SK-N-SH treated with all-trans-retinoic acid at 6 μM for 48 hours (cell line): ENCODE data around the gene GEMIN8.
A peak's percentile ranks its signal among the peaks of the same experiment; 100 is the strongest.

Experiments used
- ATAC-seq: fragments of 200-7000 bp; cut with Tn5 transposase; 3 replicates; pipeline ENCODE4 v1.9.1; 2020; ENCODE audit warnings: mild to moderate bottlenecking, moderate library complexity
- ARNTL ChIP-seq: fragments of 450-650 bp; formaldehyde crosslinking; IDR thresholded peaks from 2 replicates; pipeline ENCODE4 v1.5.0; 2020; ENCODE audit warnings: low read depth, mild to moderate bottlenecking, moderate library complexity, borderline replicate concordance
- BACH2 ChIP-seq: fragments of 250-450 bp; sonication (Bioruptor Pico); IDR thresholded peaks from 2 replicates; pipeline ENCODE4 v1.9.0; 2021; ENCODE audit warnings: mild to moderate bottlenecking, borderline replicate concordance
- CSDC2 ChIP-seq: fragments of 250-450 bp; sonication (Bioruptor Pico); IDR thresholded peaks from 2 replicates; pipeline ENCODE4 v1.5.0; 2020; ENCODE audit warnings: mild to moderate bottlenecking, moderate library complexity
- ESRRG ChIP-seq: fragments of 250-450 bp; sonication (Bioruptor Pico); IDR thresholded peaks from 2 replicates; pipeline ENCODE4 v1.6.1; 2021; ENCODE audit warnings: mild to moderate bottlenecking
- GLIS3 ChIP-seq: fragments of 250-450 bp; sonication (Bioruptor Pico); IDR thresholded peaks from 2 replicates; pipeline ENCODE4 v1.5.0; 2020; ENCODE audit warnings: mild to moderate bottlenecking, moderate library complexity
- ISL1 ChIP-seq: fragments of 250-450 bp; sonication (Bioruptor Pico); IDR thresholded peaks from 2 replicates; pipeline ENCODE4 v2.1.2; 2022; ENCODE audit warnings: mild to moderate bottlenecking, moderate library complexity
- OSR1 ChIP-seq: fragments of 250-450 bp; sonication (Bioruptor Pico); IDR thresholded peaks from 2 replicates; pipeline ENCODE4 v1.8.0; 2022; ENCODE audit warnings: moderate library complexity, mild to moderate bottlenecking, inconsistent platforms
- PPARA ChIP-seq: fragments of 250-450 bp; sonication (Bioruptor Pico); IDR thresholded peaks from 2 replicates; pipeline ENCODE4 v1.5.0; 2020; ENCODE audit warnings: mild to moderate bottlenecking, borderline replicate concordance
- RARB ChIP-seq: fragments of 250-450 bp; sonication (Bioruptor Pico); IDR thresholded peaks from 2 replicates; pipeline ENCODE4 v1.8.0; 2021; ENCODE audit warnings: mild to moderate bottlenecking, moderate library complexity
- SNAI2 ChIP-seq: fragments of 250-450 bp; sonication (Bioruptor Pico); IDR thresholded peaks from 2 replicates; pipeline ENCODE4 v1.5.0; 2020; ENCODE audit warnings: mild to moderate bottlenecking, moderate library complexity
- TCF4 ChIP-seq: fragments of 250-450 bp; sonication (Bioruptor Pico); IDR thresholded peaks from 2 replicates; pipeline ENCODE4 v1.8.0; 2021; ENCODE audit warnings: mild to moderate bottlenecking, moderate library complexity, borderline replicate concordance
- ZC3H10 ChIP-seq: fragments of 250-450 bp; sonication (Bioruptor Pico); IDR thresholded peaks from 2 replicates; pipeline ENCODE4 v1.5.1; 2021; ENCODE audit warnings: mild to moderate bottlenecking, moderate library complexity
- ZFP3 ChIP-seq: fragments of 250-450 bp; sonication (Bioruptor Pico); IDR thresholded peaks from 2 replicates; pipeline ENCODE4 v1.5.0; 2020; ENCODE audit warnings: mild to moderate bottlenecking, moderate library complexity
- ZFP30 ChIP-seq: fragments of 450-650 bp; formaldehyde crosslinking; IDR thresholded peaks from 2 replicates; pipeline ENCODE4 v1.5.0; 2022; ENCODE audit warnings: mild to moderate bottlenecking, moderate library complexity
- ZNF565 ChIP-seq: fragments of 450-650 bp; formaldehyde crosslinking; conservative IDR thresholded peaks from 2 replicates; pipeline ENCODE4 v1.5.0; 2020; ENCODE audit warnings: low read depth, mild to moderate bottlenecking, moderate library complexity
- ZNF70 ChIP-seq: fragments of 450-650 bp; formaldehyde crosslinking; IDR thresholded peaks from 2 replicates; pipeline ENCODE4 v1.5.0; 2020; ENCODE audit warnings: mild to moderate bottlenecking, moderate library complexity
- TF ChIP-seq, protein P1 (sequence below): fragments of 250-450 bp; sonication (Bioruptor Pico); IDR thresholded peaks from 2 replicates; pipeline ENCODE4 v1.5.0; 2020; ENCODE audit warnings: mild to moderate bottlenecking, moderate library complexity
- TF ChIP-seq, protein P2 (sequence below): fragments of 250-450 bp; sonication (Bioruptor Pico); IDR thresholded peaks from 2 replicates; pipeline ENCODE4 v1.5.1; 2021; ENCODE audit warnings: mild to moderate bottlenecking, moderate library complexity
- TF ChIP-seq, protein P3 (sequence below): fragments of 250-450 bp; sonication (Bioruptor Pico); IDR thresholded peaks from 2 replicates; pipeline ENCODE4 v1.8.0; 2021; ENCODE audit warnings: low read depth, mild to moderate bottlenecking, moderate library complexity, borderline replicate concordance
- TF ChIP-seq, protein P4 (sequence below): fragments of 250-450 bp; sonication (Bioruptor Pico); IDR thresholded peaks from 2 replicates; pipeline ENCODE4 v1.8.0; 2020; ENCODE audit warnings: mild to moderate bottlenecking, moderate library complexity, borderline replicate concordance

Gene GEMIN8

DNA sequence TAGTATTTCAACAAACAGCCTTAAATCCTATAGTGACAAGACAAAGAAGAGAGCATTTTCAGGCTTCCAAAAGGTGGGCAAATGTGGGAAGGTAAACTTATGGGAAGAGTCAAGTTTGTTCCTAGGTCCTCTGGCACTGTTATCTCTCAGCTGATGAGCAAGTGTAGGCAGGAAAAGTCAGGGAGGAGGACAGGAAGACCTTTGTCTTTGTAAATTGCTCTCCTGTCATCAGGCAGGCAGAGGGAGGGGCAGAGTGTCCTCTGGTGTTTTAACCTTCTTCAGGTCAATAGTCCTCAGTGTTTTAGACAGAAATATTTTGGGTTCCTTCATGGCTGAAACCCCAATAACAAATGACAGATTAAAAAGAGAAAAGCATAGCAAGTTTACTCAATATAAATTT is 13.5 kb upstream of the GEMIN8 start:
- no peak for ATAC-seq
- TF ChIP-seq OSR1 (CRISPR knock-in tag) (no peak), GLIS3 (no peak)
- TF ChIP-seq, all 23 proteins: peak for 0

DNA sequence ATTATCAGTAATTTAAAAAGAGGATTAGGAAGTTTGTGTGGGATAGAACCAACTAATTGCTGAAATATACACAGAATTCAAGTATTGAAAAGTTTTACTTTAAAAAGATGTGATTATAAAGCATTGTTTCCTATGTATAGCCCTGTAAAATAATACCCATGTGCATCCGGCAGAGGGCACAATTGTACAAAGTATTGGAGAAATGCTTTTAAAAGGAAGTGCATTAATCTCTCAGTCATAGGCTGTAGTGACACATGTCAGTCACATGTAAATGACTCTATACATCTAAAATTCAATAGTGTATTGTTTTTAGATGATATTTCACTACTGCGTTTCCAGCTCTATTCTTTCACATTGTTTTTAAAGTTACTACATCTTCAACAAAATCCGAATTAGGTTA is 9.7 kb upstream of the GEMIN8 start:
- peak; percentile 88 for ATAC-seq
- TF ChIP-seq ISL1 (CRISPR knock-in tag) = no peak
- TF ChIP-seq, protein P1, sequence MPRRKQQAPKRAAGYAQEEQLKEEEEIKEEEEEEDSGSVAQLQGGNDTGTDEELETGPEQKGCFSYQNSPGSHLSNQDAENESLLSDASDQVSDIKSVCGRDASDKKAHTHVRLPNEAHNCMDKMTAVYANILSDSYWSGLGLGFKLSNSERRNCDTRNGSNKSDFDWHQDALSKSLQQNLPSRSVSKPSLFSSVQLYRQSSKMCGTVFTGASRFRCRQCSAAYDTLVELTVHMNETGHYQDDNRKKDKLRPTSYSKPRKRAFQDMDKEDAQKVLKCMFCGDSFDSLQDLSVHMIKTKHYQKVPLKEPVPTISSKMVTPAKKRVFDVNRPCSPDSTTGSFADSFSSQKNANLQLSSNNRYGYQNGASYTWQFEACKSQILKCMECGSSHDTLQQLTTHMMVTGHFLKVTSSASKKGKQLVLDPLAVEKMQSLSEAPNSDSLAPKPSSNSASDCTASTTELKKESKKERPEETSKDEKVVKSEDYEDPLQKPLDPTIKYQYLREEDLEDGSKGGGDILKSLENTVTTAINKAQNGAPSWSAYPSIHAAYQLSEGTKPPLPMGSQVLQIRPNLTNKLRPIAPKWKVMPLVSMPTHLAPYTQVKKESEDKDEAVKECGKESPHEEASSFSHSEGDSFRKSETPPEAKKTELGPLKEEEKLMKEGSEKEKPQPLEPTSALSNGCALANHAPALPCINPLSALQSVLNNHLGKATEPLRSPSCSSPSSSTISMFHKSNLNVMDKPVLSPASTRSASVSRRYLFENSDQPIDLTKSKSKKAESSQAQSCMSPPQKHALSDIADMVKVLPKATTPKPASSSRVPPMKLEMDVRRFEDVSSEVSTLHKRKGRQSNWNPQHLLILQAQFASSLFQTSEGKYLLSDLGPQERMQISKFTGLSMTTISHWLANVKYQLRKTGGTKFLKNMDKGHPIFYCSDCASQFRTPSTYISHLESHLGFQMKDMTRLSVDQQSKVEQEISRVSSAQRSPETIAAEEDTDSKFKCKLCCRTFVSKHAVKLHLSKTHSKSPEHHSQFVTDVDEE (CRISPR knock-in tag) = peak; percentile 61; the same call in 1 of the 2 replicates
- TF ChIP-seq, protein P2, sequence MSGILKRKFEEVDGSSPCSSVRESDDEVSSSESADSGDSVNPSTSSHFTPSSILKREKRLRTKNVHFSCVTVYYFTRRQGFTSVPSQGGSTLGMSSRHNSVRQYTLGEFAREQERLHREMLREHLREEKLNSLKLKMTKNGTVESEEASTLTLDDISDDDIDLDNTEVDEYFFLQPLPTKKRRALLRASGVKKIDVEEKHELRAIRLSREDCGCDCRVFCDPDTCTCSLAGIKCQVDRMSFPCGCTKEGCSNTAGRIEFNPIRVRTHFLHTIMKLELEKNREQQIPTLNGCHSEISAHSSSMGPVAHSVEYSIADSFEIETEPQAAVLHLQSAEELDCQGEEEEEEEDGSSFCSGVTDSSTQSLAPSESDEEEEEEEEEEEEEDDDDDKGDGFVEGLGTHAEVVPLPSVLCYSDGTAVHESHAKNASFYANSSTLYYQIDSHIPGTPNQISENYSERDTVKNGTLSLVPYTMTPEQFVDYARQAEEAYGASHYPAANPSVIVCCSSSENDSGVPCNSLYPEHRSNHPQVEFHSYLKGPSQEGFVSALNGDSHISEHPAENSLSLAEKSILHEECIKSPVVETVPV (CRISPR knock-in tag) = no peak

DNA sequence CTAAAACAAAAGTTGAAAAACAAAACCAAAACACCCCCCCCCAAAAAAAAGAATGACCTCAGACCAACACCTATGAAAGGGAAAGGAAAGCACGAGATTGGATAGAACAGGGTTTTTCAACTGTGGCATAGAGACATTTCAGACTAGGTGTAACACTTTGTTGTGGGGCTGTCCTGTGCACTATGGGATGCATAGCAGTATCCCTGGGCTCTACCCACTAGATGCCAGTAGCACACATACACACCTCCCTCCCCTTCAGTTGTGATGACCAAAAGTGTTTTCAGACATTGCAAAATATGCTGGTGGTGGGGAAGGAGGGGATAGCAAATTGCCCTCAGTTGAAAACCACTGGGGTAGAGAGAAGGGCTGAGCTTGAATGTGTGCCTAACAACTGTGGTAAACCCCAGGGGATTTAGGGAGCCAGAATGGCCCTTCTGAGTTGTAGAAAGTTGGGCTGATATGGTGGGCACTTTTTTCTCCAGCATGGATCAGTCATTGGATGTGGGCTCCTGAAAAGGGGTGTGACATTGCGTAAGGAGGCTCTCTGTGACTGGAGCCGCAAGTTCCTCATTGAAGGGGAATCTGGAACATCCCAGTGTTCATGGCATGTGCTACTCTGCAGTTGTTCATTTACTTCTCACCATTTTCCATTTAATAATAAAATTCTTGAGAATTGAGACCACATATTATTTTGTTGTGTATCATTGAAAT is 8.8 kb upstream of the GEMIN8 start:
- no peak for ATAC-seq

More for the DNA sequence above, 8.8 kb upstream of the GEMIN8 start:
- TF ChIP-seq, protein P2 (CRISPR knock-in tag) = no peak
- TF ChIP-seq OSR1 (CRISPR knock-in tag) (no peak), ARNTL (no peak), RARB (CRISPR knock-in tag) (no peak), PPARA (CRISPR knock-in tag) (no peak), ISL1 (CRISPR knock-in tag) (no peak), ZFP3 (CRISPR knock-in tag) (no peak), BACH2 (CRISPR knock-in tag) (no peak), GLIS3 (no peak), ZC3H10 (CRISPR knock-in tag) (no peak), CSDC2 (CRISPR knock-in tag) (no peak), ZNF70 (CRISPR knock-in tag) (no peak), ZNF565 (no peak), TCF4 (CRISPR knock-in tag) (no peak), ESRRG (CRISPR knock-in tag) (no peak), ZFP30 (CRISPR knock-in tag) (no peak), SNAI2 (no peak)
- TF ChIP-seq, protein P3, sequence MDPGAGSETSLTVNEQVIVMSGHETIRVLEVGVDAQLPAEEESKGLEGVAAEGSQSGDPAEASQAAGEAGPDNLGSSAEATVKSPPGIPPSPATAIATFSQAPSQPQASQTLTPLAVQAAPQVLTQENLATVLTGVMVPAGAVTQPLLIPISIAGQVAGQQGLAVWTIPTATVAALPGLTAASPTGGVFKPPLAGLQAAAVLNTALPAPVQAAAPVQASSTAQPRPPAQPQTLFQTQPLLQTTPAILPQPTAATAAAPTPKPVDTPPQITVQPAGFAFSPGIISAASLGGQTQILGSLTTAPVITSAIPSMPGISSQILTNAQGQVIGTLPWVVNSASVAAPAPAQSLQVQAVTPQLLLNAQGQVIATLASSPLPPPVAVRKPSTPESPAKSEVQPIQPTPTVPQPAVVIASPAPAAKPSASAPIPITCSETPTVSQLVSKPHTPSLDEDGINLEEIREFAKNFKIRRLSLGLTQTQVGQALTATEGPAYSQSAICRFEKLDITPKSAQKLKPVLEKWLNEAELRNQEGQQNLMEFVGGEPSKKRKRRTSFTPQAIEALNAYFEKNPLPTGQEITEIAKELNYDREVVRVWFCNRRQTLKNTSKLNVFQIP (CRISPR knock-in tag) = no peak
- TF ChIP-seq, protein P1 (CRISPR knock-in tag) = no peak
- TF ChIP-seq, protein P4, sequence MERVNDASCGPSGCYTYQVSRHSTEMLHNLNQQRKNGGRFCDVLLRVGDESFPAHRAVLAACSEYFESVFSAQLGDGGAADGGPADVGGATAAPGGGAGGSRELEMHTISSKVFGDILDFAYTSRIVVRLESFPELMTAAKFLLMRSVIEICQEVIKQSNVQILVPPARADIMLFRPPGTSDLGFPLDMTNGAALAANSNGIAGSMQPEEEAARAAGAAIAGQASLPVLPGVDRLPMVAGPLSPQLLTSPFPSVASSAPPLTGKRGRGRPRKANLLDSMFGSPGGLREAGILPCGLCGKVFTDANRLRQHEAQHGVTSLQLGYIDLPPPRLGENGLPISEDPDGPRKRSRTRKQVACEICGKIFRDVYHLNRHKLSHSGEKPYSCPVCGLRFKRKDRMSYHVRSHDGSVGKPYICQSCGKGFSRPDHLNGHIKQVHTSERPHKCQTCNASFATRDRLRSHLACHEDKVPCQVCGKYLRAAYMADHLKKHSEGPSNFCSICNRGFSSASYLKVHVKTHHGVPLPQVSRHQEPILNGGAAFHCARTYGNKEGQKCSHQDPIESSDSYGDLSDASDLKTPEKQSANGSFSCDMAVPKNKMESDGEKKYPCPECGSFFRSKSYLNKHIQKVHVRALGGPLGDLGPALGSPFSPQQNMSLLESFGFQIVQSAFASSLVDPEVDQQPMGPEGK = no peak
